Small intestine (tissue), 7 donors: ENCODE results near the gene TPCN2. TPM values are rescaled to one million over a fixed set of nuclear protein-coding genes. Genes with fewer than 3 reads are reported as not detected.

ENCODE experiments used
- DNase-seq, 2 donors: peaks; one replicate each; pipeline versions ENCODE4 v3.0.0 to v3.0.0-alpha.2; 2013
- FAIRE-seq: peaks from 2 replicates; lab custom pipeline; 2012; peaks lifted over from hg19 to GRCh38; lab: Jason Lieb, UNC
- H3K27ac ChIP-seq, 3 donors: one replicate each; pipeline ENCODE4 v1.5.1; 2013; ENCODE audit warnings: low read length in 2 of 3, mild to moderate bottlenecking in 2 of 3, control low read depth in 1 of 3, inconsistent platforms in 1 of 3, low read depth in 1 of 3, moderate library complexity in 1 of 3
- H3K27me3 ChIP-seq, 3 donors: one replicate each; pipeline ENCODE4 v1.6.1; 2013; ENCODE audit warnings: low read length in 3 of 3, inconsistent platforms in 1 of 3; ENCODE audit not compliant: control insufficient read depth in 3 of 3, insufficient read depth in 3 of 3
- H3K36me3 ChIP-seq, 3 donors: one replicate each; pipeline ENCODE4 v1.6.1; 2013; ENCODE audit warnings: low read length in 3 of 3, inconsistent platforms in 1 of 3, low read depth in 1 of 3, mild to moderate bottlenecking in 1 of 3, moderate library complexity in 1 of 3; ENCODE audit not compliant: control insufficient read depth in 3 of 3, insufficient read depth in 2 of 3
- H3K4me1 ChIP-seq, 3 donors: one replicate each; pipeline ENCODE4 v1.6.1; 2013; ENCODE audit warnings: low read length in 2 of 3, inconsistent platforms in 1 of 3, low read depth in 1 of 3, mild to moderate bottlenecking in 1 of 3, moderate library complexity in 1 of 3; ENCODE audit not compliant: control insufficient read depth in 3 of 3, insufficient read depth in 2 of 3
- H3K4me3 ChIP-seq, 3 donors: one replicate each; pipeline ENCODE4 v1.5.1; 2013; ENCODE audit warnings: low read length in 3 of 3, control low read depth in 1 of 3, inconsistent platforms in 1 of 3, low read depth in 1 of 3, mild to moderate bottlenecking in 1 of 3, moderate library complexity in 1 of 3
- H3K9me3 ChIP-seq, 2 donors: one replicate each; pipeline ENCODE4 v1.6.1; 2013; ENCODE audit warnings: low read depth in 1 of 2, low read length in 1 of 2; ENCODE audit not compliant: control insufficient read depth in 2 of 2, insufficient read depth in 1 of 2
- WGBS, 3 donors: extraction: QIAGEN DNeasy Blood & Tissue Kit; methylation state at CpG; one replicate each; pipeline ENCODE4 v1.1.7; 2013; 5-methylcytosine and 5-hydroxymethylcytosine counted together
- polyA plus RNA-seq, 4 donors: library from polyadenylated mRNA; stranded (reverse) in 3 of 4; unstranded in 1 of 4; fragments of 200-250 nt in 3 of 4; fragments of 120-200 nt in 1 of 4; gene quantifications; one replicate each; pipeline versions ENCODE4 v1.2.1 to v1.2.3, GENCODE V29; 2013
- donor health status: healthy with polysubstance abuse.
- donor health status: control.
- donor health status: control.
- donor health status: Bipolar disorder and iron deficiency.
- donor health status: healthy.

Gene TPCN2
- polyA plus RNA-seq, 4 donors, result 11.1 to 32.8 (median 12.8) TPM

GRCh38 chr11:69180726-69181125, 132.0 kb downstream of the TPCN2 start:
- H3K36me3 ChIP-seq, result no peaks in the 10 kb centered on the region
- no peak overlapping the region for H3K27ac ChIP-seq
- 90 to 96% (median 94%) methylated on average over 3 of the region's 3 CpGs for WGBS, 3 donors
- H3K4me3 ChIP-seq, result no peak overlapping the region
- no peak for DNase-seq
- no peak for FAIRE-seq
- H3K27me3 ChIP-seq, result peaks cover 0 to 3% (median 0%) of the 10 kb centered on the region in 3 donors
- H3K4me1 ChIP-seq, result peaks cover 0 to 22% (median 0%) of the 10 kb centered on the region in 3 donors
- H3K9me3 ChIP-seq, result peaks cover 0 to 15% of the 10 kb centered on the region in 2 donors

GRCh38 chr11:69183613-69184012, 134.9 kb downstream of the TPCN2 start:
- FAIRE-seq, result no peak
- DNase-seq, result no peak
- 56 to 64% (median 60%) methylated on average over 8 of the region's 8 CpGs for WGBS, 3 donors

More at GRCh38 chr11:69183613-69184012, 134.9 kb downstream of the TPCN2 start:
- H3K27ac ChIP-seq, result no peak overlapping the region
- H3K4me3 ChIP-seq, result no peak overlapping the region
- H3K36me3 ChIP-seq, result peaks cover 0 to 2% (median 0%) of the 10 kb centered on the region in 3 donors
- peaks cover 0 to 3% (median 0%) of the 10 kb centered on the region in 3 donors for H3K27me3 ChIP-seq
- H3K4me1 ChIP-seq, result peaks cover 0 to 18% (median 0%) of the 10 kb centered on the region in 3 donors
- peaks cover 3 to 33% of the 10 kb centered on the region in 2 donors for H3K9me3 ChIP-seq

Other genes starting within 250 kb of the TPCN2 start
- gene CPT1A, start 207.0 kb upstream of the TPCN2 start, polyA plus RNA-seq, result 10 to 100 TPM; 29.5 to 34.9 (median 31.5) TPM
- 100 to 1,000 TPM in 2 of 4 donors, 10 to 100 TPM in 2; 61.4 to 135 (median 99.9) TPM for gene MRPL21, start 145.1 kb upstream of the TPCN2 start, polyA plus RNA-seq
- 10 to 100 TPM; 10.3 to 40.7 (median 19.5) TPM for gene IGHMBP2, start 145.0 kb upstream of the TPCN2 start, polyA plus RNA-seq
- gene MRGPRD, start 67.9 kb upstream of the TPCN2 start, polyA plus RNA-seq, result under 1 TPM in 1 of 4 donors, not detected in 3; 0.06 TPM
- 10 to 100 TPM in 1 of 4 donors, 1 to 10 TPM in 2, under 1 TPM in 1; 0.81 to 16.9 (median 2.1) TPM for gene MRGPRF, start 35.7 kb upstream of the TPCN2 start, polyA plus RNA-seq
- gene SMIM38, start 107.0 kb downstream of the TPCN2 start, polyA plus RNA-seq, result under 1 TPM in 2 of 4 donors, not detected in 2; 0.09 to 0.24 TPM
- 1 to 10 TPM in 2 of 4 donors, under 1 TPM in 2; 0.12 to 3.6 (median 1.6) TPM for gene MYEOV, start 245.2 kb downstream of the TPCN2 start, polyA plus RNA-seq